Hepatocyte (in vitro differentiated cells): Measurements from ENCODE around the gene CAPN11. TPM values are rescaled to one million over a fixed set of nuclear protein-coding genes. Genes with fewer than 3 reads are reported as not detected.

ENCODE experiments used
- DNase-seq: peaks from one replicate; pipeline ENCODE4 v3.0.0-alpha.2; 2016; ENCODE audit warnings: low spot score
- H2AFZ ChIP-seq: fragments of 200-600 bp; sonication (generic); 2 replicates; pipeline ENCODE4 v1.6.0; 2016; ENCODE audit warnings: antibody characterized with exemption, mild to moderate bottlenecking
- H3K27ac ChIP-seq: fragments of 200-600 bp; sonication (generic); 2 replicates; pipeline ENCODE4 v1.5.1; 2016; ENCODE audit warnings: mild to moderate bottlenecking
- H3K27me3 ChIP-seq: fragments of 200-600 bp; sonication (generic); 2 replicates; pipeline ENCODE4 v1.6.1; 2016
- H3K36me3 ChIP-seq: fragments of 200-600 bp; sonication (generic); replicated peaks from 2 replicates; pipeline ENCODE4 v1.5.1; 2016; ENCODE audit warnings: low read depth; ENCODE audit not compliant: insufficient read depth
- H3K4me1 ChIP-seq: fragments of 200-600 bp; sonication (generic); 2 replicates; pipeline ENCODE4 v1.5.1; 2016; ENCODE audit warnings: mild to moderate bottlenecking, moderate library complexity; ENCODE audit not compliant: insufficient read depth
- H3K4me2 ChIP-seq: fragments of 200-600 bp; sonication (generic); 2 replicates; pipeline ENCODE4 v1.6.0; 2016
- H3K4me3 ChIP-seq: fragments of 200-600 bp; sonication (generic); 2 replicates; pipeline ENCODE4 v1.5.1; 2016; ENCODE audit warnings: mild to moderate bottlenecking
- H3K79me2 ChIP-seq: fragments of 200-600 bp; sonication (generic); 2 replicates; pipeline ENCODE4 v1.6.0; 2017; ENCODE audit warnings: mild to moderate bottlenecking
- H3K9me2 ChIP-seq: fragments of 200-600 bp; sonication (generic); replicated peaks from 2 replicates; pipeline ENCODE4 v1.6.0; 2017; ENCODE audit warnings: mild to moderate bottlenecking; ENCODE audit not compliant: insufficient read depth
- H3K9me3 ChIP-seq: fragments of 200-600 bp; sonication (generic); 2 replicates; pipeline ENCODE4 v1.5.1; 2016; ENCODE audit warnings: low read depth, mild to moderate bottlenecking
- H4K20me1 ChIP-seq: fragments of 200-600 bp; sonication (generic); 2 replicates; pipeline ENCODE4 v1.6.0; 2016; ENCODE audit warnings: mild to moderate bottlenecking; ENCODE audit not compliant: insufficient read depth, poor library complexity, severe bottlenecking
- EZH2 ChIP-seq: fragments of 200-600 bp; sonication (generic); IDR thresholded peaks from 2 replicates; pipeline ENCODE4 v1.6.1; 2016; ENCODE audit warnings: antibody characterized with exemption, mild to moderate bottlenecking, borderline replicate concordance
- EZH2phosphoT487 ChIP-seq: fragments of 200-600 bp; sonication (generic); IDR thresholded peaks from one replicate; pipeline ENCODE4 v1.6.1; 2018; ENCODE audit warnings: antibody characterized with exemption, mild to moderate bottlenecking, low read depth, moderate library complexity; ENCODE audit not compliant: unreplicated experiment, severe bottlenecking
- WGBS: methylation state at CpG from one replicate; pipeline ENCODE4 v1.1.6; 2016; ENCODE audit warnings: low lambda C conversion rate; ENCODE audit errors: missing lambda C conversion rate; 5-methylcytosine and 5-hydroxymethylcytosine counted together
- polyA plus RNA-seq: library from polyadenylated mRNA; unstranded; fragments of >200 nt; fragmentation: Nextera tagmentation; extraction: Ambion mirVana; gene quantifications from 2 replicates; pipeline ENCODE4 v1.2.1, GENCODE V29; 2016
- total RNA-seq: library from RNA; depleted of rRNA; stranded (reverse); fragments of >200 nt; gene quantifications from 2 replicates; pipeline ENCODE4 v1.2.3, GENCODE V29; 2014
- TF ChIP-seq, protein P1 (sequence below): fragments of 200-600 bp; sonication (generic); IDR thresholded peaks from 2 replicates; pipeline ENCODE4 v1.5.1; 2016; ENCODE audit warnings: antibody characterized with exemption, mild to moderate bottlenecking; ENCODE audit not compliant: poor library complexity

The CAPN11 gene
- total and polyA plus RNA-seq, 2 experiments from 2014 or later, result 0.13 to 0.23 TPM

DNA sequence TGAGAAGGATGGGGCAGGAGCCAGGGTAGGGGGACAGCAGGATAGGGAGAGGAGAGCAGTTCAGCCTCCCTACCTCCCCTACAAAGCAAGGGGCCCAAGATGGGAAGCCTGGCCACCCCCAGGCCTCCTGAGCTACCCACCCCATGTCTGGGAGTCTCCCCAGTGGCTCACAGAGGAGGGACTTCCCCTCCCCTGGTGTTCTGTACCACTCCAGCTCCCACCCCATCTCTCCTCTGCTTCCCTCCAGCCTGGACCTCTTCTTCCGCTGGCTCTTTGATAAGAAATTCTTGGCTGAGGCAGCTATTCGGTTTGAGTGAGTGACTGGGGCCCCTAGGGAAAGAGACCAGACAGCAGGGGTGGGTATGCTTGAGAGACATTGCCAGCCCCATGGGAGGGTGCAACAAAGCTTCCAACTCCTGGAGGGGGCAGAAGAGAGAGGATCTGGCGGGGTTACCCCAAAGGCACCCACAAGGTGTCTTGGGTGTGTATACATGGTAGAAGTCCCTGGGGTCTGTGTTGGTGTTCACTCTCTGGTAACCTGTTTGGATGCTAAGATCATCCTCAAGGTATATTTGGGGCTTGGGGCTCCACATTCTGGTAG, 8.2 kb upstream of the CAPN11 start:
- Histone ChIP-seq H3K27ac (no peak overlapping the region), H3K4me1 (no peaks in the 10 kb centered on the region), H3K4me3 (no peak overlapping the region), H3K36me3 (no peaks in the 10 kb centered on the region), H3K27me3 (no peaks in the 10 kb centered on the region), H3K79me2 (no peaks in the 10 kb centered on the region), H2AFZ (no peak overlapping the region), H4K20me1 (no peaks in the 10 kb centered on the region), H3K4me2 (no peak overlapping the region), H3K9me2 (no peaks in the 10 kb centered on the region), H3K9me3 (no peaks in the 10 kb centered on the region)
- no peak for DNase-seq
- WGBS, result 84% methylated on average over 3 of the region's 3 CpGs
- TF ChIP-seq EZH2 (no peak), EZH2phosphoT487 (no peak)
- TF ChIP-seq, protein P1, sequence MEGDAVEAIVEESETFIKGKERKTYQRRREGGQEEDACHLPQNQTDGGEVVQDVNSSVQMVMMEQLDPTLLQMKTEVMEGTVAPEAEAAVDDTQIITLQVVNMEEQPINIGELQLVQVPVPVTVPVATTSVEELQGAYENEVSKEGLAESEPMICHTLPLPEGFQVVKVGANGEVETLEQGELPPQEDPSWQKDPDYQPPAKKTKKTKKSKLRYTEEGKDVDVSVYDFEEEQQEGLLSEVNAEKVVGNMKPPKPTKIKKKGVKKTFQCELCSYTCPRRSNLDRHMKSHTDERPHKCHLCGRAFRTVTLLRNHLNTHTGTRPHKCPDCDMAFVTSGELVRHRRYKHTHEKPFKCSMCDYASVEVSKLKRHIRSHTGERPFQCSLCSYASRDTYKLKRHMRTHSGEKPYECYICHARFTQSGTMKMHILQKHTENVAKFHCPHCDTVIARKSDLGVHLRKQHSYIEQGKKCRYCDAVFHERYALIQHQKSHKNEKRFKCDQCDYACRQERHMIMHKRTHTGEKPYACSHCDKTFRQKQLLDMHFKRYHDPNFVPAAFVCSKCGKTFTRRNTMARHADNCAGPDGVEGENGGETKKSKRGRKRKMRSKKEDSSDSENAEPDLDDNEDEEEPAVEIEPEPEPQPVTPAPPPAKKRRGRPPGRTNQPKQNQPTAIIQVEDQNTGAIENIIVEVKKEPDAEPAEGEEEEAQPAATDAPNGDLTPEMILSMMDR, result no peak

DNA sequence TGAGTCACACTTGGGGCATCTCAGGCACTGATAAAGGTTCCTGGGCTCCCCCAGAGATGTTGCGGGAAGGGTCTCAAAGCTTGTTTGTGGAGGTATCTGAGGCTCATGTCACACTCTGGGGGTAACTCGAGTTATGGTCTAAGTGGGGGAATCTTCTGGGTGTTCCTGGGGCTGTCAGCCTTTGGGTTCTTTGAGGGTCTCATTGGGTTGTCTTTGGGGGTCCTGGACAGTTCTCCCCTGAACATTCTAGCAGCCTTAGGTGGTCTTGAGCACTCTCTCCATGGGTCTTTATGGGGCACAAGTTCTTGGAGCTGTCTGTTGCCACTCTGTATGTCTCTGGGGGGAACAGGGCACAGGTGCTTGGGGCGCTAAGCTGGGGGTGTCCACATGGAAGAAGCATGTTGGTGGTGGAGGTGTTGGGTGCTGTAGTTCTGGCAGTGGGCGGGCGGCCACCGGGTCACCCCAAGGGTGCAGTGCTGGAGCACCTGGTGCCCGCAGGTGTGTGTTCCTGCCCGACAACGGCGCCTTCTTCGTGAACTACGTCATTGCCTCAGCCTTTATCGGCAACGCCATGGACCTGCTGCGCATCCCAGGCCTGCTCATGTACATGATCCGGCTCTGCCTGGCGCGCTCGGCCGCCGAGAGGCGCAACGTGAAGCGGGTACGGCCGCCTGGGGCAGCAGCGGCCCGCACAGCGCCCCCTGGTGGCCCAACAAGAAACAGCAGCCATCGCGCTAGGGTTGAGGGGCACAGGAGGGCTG, 7.1 kb upstream of the CAPN11 start:
- H3K27ac ChIP-seq, result no peak overlapping the region
- no peak overlapping the region for H3K4me3 ChIP-seq
- peaks cover 11% of the 10 kb centered on the region for H3K4me1 ChIP-seq
- no peaks in the 10 kb centered on the region for H3K79me2 ChIP-seq
- H3K9me3 ChIP-seq, result no peaks in the 10 kb centered on the region
- no peaks in the 10 kb centered on the region for H4K20me1 ChIP-seq
- DNase-seq, result peak; percentile 87
- H3K9me2 ChIP-seq, result no peaks in the 10 kb centered on the region
- H3K4me2 ChIP-seq, result no peak overlapping the region
- WGBS, result 31% methylated on average over 31 of the region's 31 CpGs
- H3K36me3 ChIP-seq, result no peaks in the 10 kb centered on the region
- H3K27me3 ChIP-seq, result no peaks in the 10 kb centered on the region
- no peak overlapping the region for H2AFZ ChIP-seq
- TF ChIP-seq, protein P1, result peak; percentile 98
- no peak for TF ChIP-seq EZH2

DNA sequence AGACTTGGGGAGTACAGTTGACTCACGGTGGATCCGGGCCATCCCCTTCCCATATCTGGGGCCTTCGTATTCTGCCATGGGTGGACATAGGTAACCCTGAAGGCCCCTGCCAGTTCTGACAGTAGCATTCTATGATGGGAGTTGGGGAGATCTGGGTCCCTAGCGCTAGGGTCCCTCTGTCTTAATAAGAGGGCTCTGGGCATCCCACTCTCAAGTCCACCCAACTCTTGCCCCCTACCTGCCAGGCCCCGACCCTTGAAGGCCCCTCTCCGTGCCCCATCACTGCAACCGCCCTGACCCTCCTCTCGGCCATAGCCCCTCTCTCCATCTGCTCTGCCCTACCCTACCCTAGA, 6.5 kb upstream of the CAPN11 start:
- Histone ChIP-seq H3K4me1 (peaks cover 17% of the 10 kb centered on the region), H4K20me1 (no peaks in the 10 kb centered on the region), H3K27me3 (no peaks in the 10 kb centered on the region), H3K79me2 (no peaks in the 10 kb centered on the region), H3K27ac (no peak overlapping the region), H2AFZ (no peak overlapping the region), H3K9me2 (no peaks in the 10 kb centered on the region), H3K4me3 (no peak overlapping the region), H3K9me3 (no peaks in the 10 kb centered on the region), H3K36me3 (no peaks in the 10 kb centered on the region), H3K4me2 (no peak overlapping the region)
- WGBS, result 51% methylated on average over 7 of the region's 8 CpGs
- no peak for TF ChIP-seq EZH2
- TF ChIP-seq, protein P1, result no peak
- no peak for TF ChIP-seq EZH2phosphoT487
- no peak for DNase-seq
